ENCODE results near the gene WAS. TPM values are rescaled to one million over a fixed set of nuclear protein-coding genes. Genes with fewer than 3 reads are reported as not detected.

Gene WAS
- total RNA-seq: 0.30 and 0.51 TPM in 2 replicates

GRCh38 chrX:48683411-48683982, at the start of gene WAS:
TSS of gene WAS (plus strand) at chrX:48683799. CDS start at chrX:48683854, 55 bp downstream.

GRCh38 chrX:48696301-48696908, 12.8 kb downstream of the WAS start, which contains the start of gene SUV39H1:
TSS of gene SUV39H1 (plus strand) at chrX:48696734. CDS start at chrX:48696785, 51 bp downstream.

Other genes with a start within 250 kb of the WAS start
- gene SLC38A5, start 213.5 kb upstream of the WAS start, total RNA-seq: 30.6 and 61.8 TPM in 2 replicates
- gene FTSJ1, start 207.6 kb upstream of the WAS start, total RNA-seq: 49.3 and 61.4 TPM in 2 replicates
- 9.3 and 10.4 TPM in 2 replicates for gene PORCN, start 174.8 kb upstream of the WAS start, total RNA-seq
- gene EBP, start 162.0 kb upstream of the WAS start, total RNA-seq: 35.6 and 45.4 TPM in 2 replicates
- 3.3 and 8.5 TPM in 2 replicates for gene TBC1D25, start 144.1 kb upstream of the WAS start, total RNA-seq
- 53.3 and 64.1 TPM in 2 replicates for gene RBM3, start 109.3 kb upstream of the WAS start, total RNA-seq
- 75.9 and 76.6 TPM in 2 replicates for gene WDR13, start 86.3 kb upstream of the WAS start, total RNA-seq
- 1.2 and 3.8 TPM in 2 replicates for gene SUV39H1, start 12.9 kb downstream of the WAS start, total RNA-seq
- gene GLOD5, start 77.9 kb downstream of the WAS start, total RNA-seq: not detected in 2 replicates
- not detected in 2 replicates for gene GATA1, start 102.8 kb downstream of the WAS start, total RNA-seq
- gene HDAC6, start 118.3 kb downstream of the WAS start, total RNA-seq: 32.1 and 37.5 TPM in 2 replicates
- gene ERAS, start 142.7 kb downstream of the WAS start, total RNA-seq: not detected in 2 replicates
- 1.1 and 1.2 TPM in 2 replicates for gene PCSK1N, start 151.8 kb downstream of the WAS start, total RNA-seq
- gene TIMM17B, start 214.0 kb downstream of the WAS start, total RNA-seq: 27.3 and 34.1 TPM in 2 replicates
- gene PQBP1, start 214.1 kb downstream of the WAS start, total RNA-seq: 25.8 and 29.2 TPM in 2 replicates
- 14.3 and 25.7 TPM in 2 replicates for gene SLC35A2, start 227.8 kb downstream of the WAS start, total RNA-seq
- 6.8 and 9.5 TPM in 2 replicates for gene PIM2, start 235.2 kb downstream of the WAS start, total RNA-seq

All from smooth muscle cell of the umbilical artery (primary cell).